ENCODE results near the gene CDH22. TPM values are rescaled to one million over a fixed set of nuclear protein-coding genes. Genes with fewer than 3 reads are reported as not detected.

The CDH22 gene
- total and polyA plus RNA-seq, 4 experiments from 2014 or later, result not detected

GRCh38 chr20:46333161-46333991 lies 25.1 kb upstream of the CDH22 start:
- POLR2A ChIA-PET (ENCODE audit: partially characterized antibody), result interaction anchor here (0.6 kb wide), 1 partner anchor 19 kb away, joined by 3 read pairs; no protein-coding TSS in a partner anchor
- no peak overlapping the region for H3K27ac Mint-ChIP-seq
- CTCF ChIA-PET (ENCODE audit: partially characterized antibody), result interaction anchor here (0.8 kb wide), 1 partner anchor 15 kb away, joined by 3 read pairs; no protein-coding TSS in a partner anchor

DNA sequence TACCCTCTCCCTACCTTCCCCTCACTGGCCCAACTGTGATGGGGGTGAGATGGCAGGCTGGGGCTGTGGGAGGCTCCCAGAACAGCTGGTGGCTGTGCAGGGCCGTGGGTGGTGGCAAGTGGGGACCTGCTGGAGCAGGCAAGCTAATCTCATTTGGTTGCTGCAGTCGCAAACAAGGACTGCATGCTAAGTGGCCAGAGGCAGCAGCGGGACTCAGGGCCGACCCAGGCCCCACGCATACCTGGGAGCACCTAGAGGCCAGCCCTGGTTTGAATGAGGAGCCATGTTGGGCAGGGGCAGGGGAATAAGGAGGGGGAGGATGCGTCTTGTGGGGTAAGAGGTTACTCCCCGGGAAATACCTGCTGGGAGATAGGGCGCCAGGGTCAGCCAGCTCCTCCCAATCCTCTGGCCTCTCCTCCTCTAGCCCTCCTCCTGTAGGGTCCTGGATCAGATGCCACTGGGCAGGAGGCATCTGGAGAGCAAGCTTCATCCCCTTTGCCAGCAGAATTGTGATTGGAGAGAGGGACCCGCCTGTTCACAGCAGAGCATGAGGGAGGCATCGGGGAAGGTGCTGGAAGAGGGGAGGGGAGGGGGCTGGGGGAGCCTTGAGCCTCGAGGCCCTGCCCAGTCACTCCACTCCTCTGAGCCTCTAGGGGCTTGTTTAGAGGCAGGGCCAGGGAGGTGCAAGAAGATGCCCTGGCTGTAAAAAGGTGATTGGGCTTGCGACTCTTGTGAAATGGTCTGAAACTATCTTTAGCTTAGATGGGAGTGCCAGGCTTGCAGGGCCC lies 24.3 kb upstream of the CDH22 start:
- H3K4me3 Mint-ChIP-seq, result no peak overlapping the region
- no peaks in the 10 kb centered on the region for H3K9me3 ChIP-seq (ENCODE audit: control insufficient read depth in 1 of 2, low read length in 2 of 2)
- no peaks in the 10 kb centered on the region for H3K9me3 Mint-ChIP-seq
- H3K36me3 ChIP-seq (ENCODE audit: insufficient read depth, low read length), result no peaks in the 10 kb centered on the region
- no peaks in the 10 kb centered on the region for H3K4me1 Mint-ChIP-seq
- DNase-seq, result no peak
- no peak overlapping the region for H3K4me3 ChIP-seq (ENCODE audit: low read length in 2 of 2)
- H3K27ac Mint-ChIP-seq, result no peak overlapping the region
- POLR2A ChIA-PET (ENCODE audit: partially characterized antibody), result no interaction called here
- peaks cover 14% of the 10 kb centered on the region for H3K27me3 ChIP-seq (ENCODE audit: insufficient read depth, low read length)
- H3K4me1 ChIP-seq (ENCODE audit: insufficient read depth, low read length), result no peaks in the 10 kb centered on the region
- H3K27me3 Mint-ChIP-seq, result peaks cover 23 to 35% of the 10 kb centered on the region in 2 donors
- no peak overlapping the region for H3K27ac ChIP-seq (ENCODE audit: low read depth, low read length)
- CTCF ChIA-PET (ENCODE audit: partially characterized antibody), result interaction anchor here (0.8 kb wide), 1 partner anchor 16 kb away, joined by 3 read pairs; no protein-coding TSS in a partner anchor
- intact Hi-C loops (cut with micrococcal nuclease), result no loop called here
- no peaks in the 10 kb centered on the region for H3K36me3 Mint-ChIP-seq

More at GRCh38 chr20:46333161-46333991, 25.1 kb upstream of the CDH22 start:
- Mint-ChIP-seq H3K27me3 (peaks cover 24 to 35% of the 10 kb centered on the region in 2 donors), H3K4me1 (no peaks in the 10 kb centered on the region), H3K4me3 (no peak overlapping the region), H3K9me3 (no peaks in the 10 kb centered on the region), H3K36me3 (no peaks in the 10 kb centered on the region)
- no peaks in the 10 kb centered on the region for H3K9me3 ChIP-seq (ENCODE audit: control insufficient read depth in 1 of 2, low read length in 2 of 2)
- H3K4me3 ChIP-seq (ENCODE audit: low read length in 2 of 2), result no peak overlapping the region
- no peak for DNase-seq
- H3K27me3 ChIP-seq (ENCODE audit: insufficient read depth, low read length), result peaks cover 14% of the 10 kb centered on the region
- intact Hi-C loops (cut with micrococcal nuclease), result no loop called here
- H3K27ac ChIP-seq (ENCODE audit: low read depth, low read length), result no peak overlapping the region
- H3K4me1 ChIP-seq (ENCODE audit: insufficient read depth, low read length), result no peaks in the 10 kb centered on the region
- no peaks in the 10 kb centered on the region for H3K36me3 ChIP-seq (ENCODE audit: insufficient read depth, low read length)

GRCh38 chr20:46331611-46332361 lies 23.5 kb upstream of the CDH22 start:
- intact Hi-C loops (cut with micrococcal nuclease), result no loop called here
- no peak overlapping the region for H3K4me3 ChIP-seq (ENCODE audit: low read length in 2 of 2)
- H3K27ac ChIP-seq (ENCODE audit: low read depth, low read length), result no peak overlapping the region
- H3K4me1 Mint-ChIP-seq, result no peaks in the 10 kb centered on the region
- H3K4me3 Mint-ChIP-seq, result no peak overlapping the region
- DNase-seq, result no peak
- no peaks in the 10 kb centered on the region for H3K36me3 Mint-ChIP-seq
- H3K4me1 ChIP-seq (ENCODE audit: insufficient read depth, low read length), result no peaks in the 10 kb centered on the region
- peaks cover 21 to 35% of the 10 kb centered on the region in 2 donors for H3K27me3 Mint-ChIP-seq
- ChIA-PET POLR2A (ENCODE audit: partially characterized antibody) (no interaction called here), CTCF (ENCODE audit: partially characterized antibody) (no interaction called here)
- no peak overlapping the region for H3K27ac Mint-ChIP-seq
- H3K9me3 ChIP-seq (ENCODE audit: control insufficient read depth in 1 of 2, low read length in 2 of 2), result no peaks in the 10 kb centered on the region
- H3K27me3 ChIP-seq (ENCODE audit: insufficient read depth, low read length), result peaks cover 14% of the 10 kb centered on the region
- H3K36me3 ChIP-seq (ENCODE audit: insufficient read depth, low read length), result no peaks in the 10 kb centered on the region
- no peaks in the 10 kb centered on the region for H3K9me3 Mint-ChIP-seq

GRCh38 chr20:46330831-46331371 lies 22.6 kb upstream of the CDH22 start:
- no peak overlapping the region for H3K4me3 Mint-ChIP-seq
- no peaks in the 10 kb centered on the region for H3K4me1 Mint-ChIP-seq
- H3K27ac ChIP-seq (ENCODE audit: low read depth, low read length), result no peak overlapping the region
- H3K4me1 ChIP-seq (ENCODE audit: insufficient read depth, low read length), result no peaks in the 10 kb centered on the region
- H3K27ac Mint-ChIP-seq, result no peak overlapping the region
- peaks cover 14% of the 10 kb centered on the region for H3K27me3 ChIP-seq (ENCODE audit: insufficient read depth, low read length)
- H3K36me3 ChIP-seq (ENCODE audit: insufficient read depth, low read length), result no peaks in the 10 kb centered on the region
- peaks cover 18 to 28% of the 10 kb centered on the region in 2 donors for H3K27me3 Mint-ChIP-seq
- no peak overlapping the region for H3K4me3 ChIP-seq (ENCODE audit: low read length in 2 of 2)
- CTCF ChIA-PET (ENCODE audit: partially characterized antibody), result no interaction called here
- intact Hi-C loops (cut with micrococcal nuclease), result no loop called here
- no peaks in the 10 kb centered on the region for H3K36me3 Mint-ChIP-seq
- no peaks in the 10 kb centered on the region for H3K9me3 ChIP-seq (ENCODE audit: control insufficient read depth in 1 of 2, low read length in 2 of 2)
- DNase-seq, result no peak
- POLR2A ChIA-PET (ENCODE audit: partially characterized antibody), result no interaction called here
- H3K9me3 Mint-ChIP-seq, result no peaks in the 10 kb centered on the region

- ChIA-PET CTCF (ENCODE audit: partially characterized antibody) (no interaction called here), POLR2A (ENCODE audit: partially characterized antibody) (no interaction called here)
- H3K36me3 Mint-ChIP-seq, result no peaks in the 10 kb centered on the region
- H3K27me3 ChIP-seq (ENCODE audit: insufficient read depth, low read length), result peaks cover 10% of the 10 kb centered on the region
- H3K4me3 Mint-ChIP-seq, result no peak overlapping the region
- H3K4me3 ChIP-seq (ENCODE audit: low read length in 2 of 2), result no peak overlapping the region
- no peaks in the 10 kb centered on the region for H3K9me3 Mint-ChIP-seq
- no peak overlapping the region for H3K27ac ChIP-seq (ENCODE audit: low read depth, low read length)
- H3K4me1 ChIP-seq (ENCODE audit: insufficient read depth, low read length), result no peaks in the 10 kb centered on the region
- H3K27me3 Mint-ChIP-seq, result peaks cover 18 to 27% of the 10 kb centered on the region in 2 donors
- no peaks in the 10 kb centered on the region for H3K4me1 Mint-ChIP-seq
- no peak for DNase-seq
- H3K9me3 ChIP-seq (ENCODE audit: control insufficient read depth in 1 of 2, low read length in 2 of 2), result no peaks in the 10 kb centered on the region
- no peak overlapping the region for H3K27ac Mint-ChIP-seq
- H3K36me3 ChIP-seq (ENCODE audit: insufficient read depth, low read length), result no peaks in the 10 kb centered on the region
- intact Hi-C loops (cut with micrococcal nuclease), result no loop called here
These were observed 21.9 kb upstream of the CDH22 start for GRCh38 chr20:46330072-46330763.

DNA sequence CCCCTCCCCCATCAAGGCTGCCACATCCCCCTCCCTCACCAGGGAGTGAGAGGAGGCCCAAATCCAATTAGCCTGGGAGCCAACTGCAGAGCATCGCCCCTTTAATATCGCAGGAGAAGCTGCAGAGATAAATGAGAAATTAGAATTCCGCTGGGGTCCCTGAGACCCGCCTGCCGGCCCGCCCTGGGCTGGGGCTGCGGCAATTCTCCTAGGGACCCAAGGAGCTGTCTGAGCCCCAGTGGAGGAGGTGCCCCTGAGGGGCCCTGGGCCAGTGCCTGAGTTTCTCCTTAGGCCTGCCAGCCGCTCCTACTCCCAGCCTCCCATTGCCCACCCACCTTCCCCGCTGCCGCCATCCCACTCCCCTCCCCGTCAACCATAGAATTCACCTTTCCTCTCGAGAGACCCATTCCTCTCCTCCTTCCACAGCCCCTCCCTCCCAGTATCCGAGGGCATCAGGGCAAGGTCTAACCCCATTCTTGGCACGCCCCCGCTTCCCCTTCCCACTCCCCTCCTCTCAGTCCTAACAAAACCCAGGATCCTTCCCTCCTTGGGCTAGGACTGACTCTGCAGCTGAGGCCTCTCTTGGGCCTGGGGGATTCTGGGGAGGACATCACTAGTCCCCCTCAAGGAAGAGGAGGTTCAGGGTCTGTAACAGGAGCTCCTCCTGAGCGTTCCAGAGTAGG lies 20.0 kb upstream of the CDH22 start:
- no peak overlapping the region for H3K4me3 ChIP-seq (ENCODE audit: low read length in 2 of 2)
- peaks cover 12 to 26% of the 10 kb centered on the region in 2 donors for H3K27me3 Mint-ChIP-seq
- ChIA-PET POLR2A (ENCODE audit: partially characterized antibody) (no interaction called here), CTCF (ENCODE audit: partially characterized antibody) (no interaction called here)
- H3K36me3 Mint-ChIP-seq, result no peaks in the 10 kb centered on the region
- no peak for DNase-seq
- intact Hi-C loops (cut with micrococcal nuclease), result no loop called here
- H3K27ac Mint-ChIP-seq, result no peak overlapping the region
- H3K4me1 Mint-ChIP-seq, result no peaks in the 10 kb centered on the region
- H3K27me3 ChIP-seq (ENCODE audit: insufficient read depth, low read length), result peaks cover under 1% of the 10 kb centered on the region
- no peak overlapping the region for H3K4me3 Mint-ChIP-seq
- no peaks in the 10 kb centered on the region for H3K4me1 ChIP-seq (ENCODE audit: insufficient read depth, low read length)
- H3K9me3 ChIP-seq (ENCODE audit: control insufficient read depth in 1 of 2, low read length in 2 of 2), result no peaks in the 10 kb centered on the region
- no peaks in the 10 kb centered on the region for H3K9me3 Mint-ChIP-seq
- H3K36me3 ChIP-seq (ENCODE audit: insufficient read depth, low read length), result no peaks in the 10 kb centered on the region
- no peak overlapping the region for H3K27ac ChIP-seq (ENCODE audit: low read depth, low read length)
